Renal pelvis (tissue), 4 donors: ENCODE measurements around the gene GDPD4. TPM values are rescaled to one million over a fixed set of nuclear protein-coding genes. Genes with fewer than 3 reads are reported as not detected.

Experiments used
- DNase-seq: peaks from one replicate; pipeline ENCODE4 v3.0.0-alpha.2; 2013
- polyA plus RNA-seq, 3 donors: library from polyadenylated mRNA; unstranded; fragments of 120-200 nt; gene quantifications; one replicate each; pipeline ENCODE4 v1.2.1, GENCODE V29; 2013; ENCODE audit not compliant: insufficient read length in 3 of 3

The GDPD4 gene
- polyA plus RNA-seq, 3 donors = 0.27 to 1.4 TPM; not detected in 1

- DNase-seq = no peak
Observed at GRCh38 chr11:77299528-77299993, 1.9 kb downstream of the GDPD4 start.

GRCh38 chr11:77294040-77294439 is 7.4 kb downstream of the GDPD4 start:
- DNase-seq = no peak

GRCh38 chr11:77289737-77290136 is 11.7 kb downstream of the GDPD4 start:
- DNase-seq = no peak

GRCh38 chr11:77287615-77288273 is 13.7 kb downstream of the GDPD4 start:
- DNase-seq = no peak

GRCh38 chr11:77287136-77287535 is 14.3 kb downstream of the GDPD4 start:
- no peak for DNase-seq

- DNase-seq = no peak
Observed at GRCh38 chr11:77284476-77285468, 16.7 kb downstream of the GDPD4 start.

- no peak for DNase-seq
Observed at GRCh38 chr11:77283101-77283500, 18.4 kb downstream of the GDPD4 start.

GRCh38 chr11:77278595-77279506 is 22.6 kb downstream of the GDPD4 start:
- no peak for DNase-seq

GRCh38 chr11:77276271-77276670 is 25.2 kb downstream of the GDPD4 start:
- no peak for DNase-seq

GRCh38 chr11:77270921-77271320 is 30.6 kb downstream of the GDPD4 start:
- no peak for DNase-seq

GRCh38 chr11:77269484-77270123 is 31.9 kb downstream of the GDPD4 start:
- no peak for DNase-seq

GRCh38 chr11:77267962-77268361 is 33.5 kb downstream of the GDPD4 start:
- no peak for DNase-seq

- no peak for DNase-seq
Observed at GRCh38 chr11:77266766-77267165, 34.7 kb downstream of the GDPD4 start.

- no peak for DNase-seq
Observed at GRCh38 chr11:77262803-77263202, 38.7 kb downstream of the GDPD4 start.

- no peak for DNase-seq
Observed at GRCh38 chr11:77259641-77260040, 41.8 kb downstream of the GDPD4 start.

GRCh38 chr11:77253690-77254089 is 47.8 kb downstream of the GDPD4 start:
- no peak for DNase-seq

- no peak for DNase-seq
Observed at GRCh38 chr11:77252555-77253270, 48.8 kb downstream of the GDPD4 start.

- DNase-seq = no peak
Observed at GRCh38 chr11:77250881-77251640, 50.4 kb downstream of the GDPD4 start.

- DNase-seq = no peak
Observed at GRCh38 chr11:77249427-77249826, 52.1 kb downstream of the GDPD4 start.
